Suprapubic skin (tissue), 4 donors: Measurements from ENCODE around the gene LGALS14. TPM values are rescaled to one million over a fixed set of nuclear protein-coding genes. Genes with fewer than 3 reads are reported as not detected.

Experiments
- DNase-seq, 2 donors: peaks; one replicate each; pipeline ENCODE4 v3.0.0-alpha.2; 2019; ENCODE audit warnings: low spot score in 2 of 2
- H3K27ac ChIP-seq: fragments of 200-600 bp; sonication (generic); one replicate; pipeline ENCODE4 v1.5.1; 2019
- H3K27me3 ChIP-seq: fragments of 200-600 bp; sonication (generic); one replicate; pipeline ENCODE4 v1.5.1; 2019
- H3K36me3 ChIP-seq: fragments of 200-600 bp; sonication (generic); one replicate; pipeline ENCODE4 v1.5.1; 2019
- H3K4me1 ChIP-seq: fragments of 200-600 bp; sonication (generic); one replicate; pipeline ENCODE4 v1.5.1; 2019
- H3K4me3 ChIP-seq: fragments of 200-600 bp; sonication (generic); one replicate; pipeline ENCODE4 v1.5.1; 2019; ENCODE audit warnings: mild to moderate bottlenecking
- H3K9me3 ChIP-seq: fragments of 200-600 bp; sonication (generic); one replicate; pipeline ENCODE4 v1.5.1; 2019
- EP300 ChIP-seq: sonication (generic); formaldehyde crosslinking; IDR thresholded peaks from one replicate; pipeline ENCODE4 v1.6.1; 2017; ENCODE audit warnings: antibody characterized with exemption
- POLR2A ChIP-seq, 2 donors: fragments of 450-650 bp; IDR thresholded peaks; one replicate each; pipeline ENCODE4 v1.6.1; 2017; ENCODE audit warnings: antibody characterized with exemption in 2 of 2, mild to moderate bottlenecking in 2 of 2, moderate library complexity in 2 of 2
- POLR2AphosphoS5 ChIP-seq, 3 donors: sonication (generic); formaldehyde crosslinking; IDR thresholded peaks; one replicate each; pipeline ENCODE4 v1.6.1; 2017; ENCODE audit warnings: antibody characterized with exemption in 3 of 3
- WGBS: methylation state at CpG from one replicate; pipeline ENCODE4 v1.1.5; 2018; 5-methylcytosine and 5-hydroxymethylcytosine counted together
- total RNA-seq, 4 donors: library from RNA; depleted of rRNA; stranded (reverse); fragments of >200 nt; gene quantifications; one replicate each; pipeline ENCODE4 v1.1.0, GENCODE V29; 2016
- TF ChIP-seq, protein P1 (sequence below), 2 donors: fragments of 200-600 bp in 1 of 2; fragments of 450-650 bp in 1 of 2; sonication (generic) in 1 of 2; IDR thresholded peaks; one replicate each; pipeline ENCODE4 v1.5.1; 2016 to 2019; ENCODE audit warnings: antibody characterized with exemption in 2 of 2, mild to moderate bottlenecking in 1 of 2, moderate library complexity in 1 of 2

Gene LGALS14
- total RNA-seq, 4 donors from 2014 or later: not detected

DNA sequence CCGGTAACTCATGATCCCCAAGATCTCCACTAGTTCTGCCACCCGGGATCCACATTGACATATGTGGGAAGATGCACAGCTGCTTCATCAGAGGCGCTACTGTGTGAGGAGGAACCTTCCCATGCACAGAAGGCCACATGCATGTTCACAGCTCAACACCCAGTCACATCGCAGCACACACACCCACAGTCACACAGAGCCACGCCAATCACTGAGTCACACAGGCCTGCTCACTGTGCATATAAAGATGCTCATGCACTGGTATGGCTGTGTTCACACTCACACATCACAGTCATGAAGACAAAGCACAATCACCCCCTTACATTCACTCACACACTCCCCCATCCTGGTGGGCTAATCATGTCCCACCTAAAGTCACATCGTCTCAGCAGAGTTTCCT, 23.8 kb downstream of the LGALS14 start:
- TF ChIP-seq, protein P1, sequence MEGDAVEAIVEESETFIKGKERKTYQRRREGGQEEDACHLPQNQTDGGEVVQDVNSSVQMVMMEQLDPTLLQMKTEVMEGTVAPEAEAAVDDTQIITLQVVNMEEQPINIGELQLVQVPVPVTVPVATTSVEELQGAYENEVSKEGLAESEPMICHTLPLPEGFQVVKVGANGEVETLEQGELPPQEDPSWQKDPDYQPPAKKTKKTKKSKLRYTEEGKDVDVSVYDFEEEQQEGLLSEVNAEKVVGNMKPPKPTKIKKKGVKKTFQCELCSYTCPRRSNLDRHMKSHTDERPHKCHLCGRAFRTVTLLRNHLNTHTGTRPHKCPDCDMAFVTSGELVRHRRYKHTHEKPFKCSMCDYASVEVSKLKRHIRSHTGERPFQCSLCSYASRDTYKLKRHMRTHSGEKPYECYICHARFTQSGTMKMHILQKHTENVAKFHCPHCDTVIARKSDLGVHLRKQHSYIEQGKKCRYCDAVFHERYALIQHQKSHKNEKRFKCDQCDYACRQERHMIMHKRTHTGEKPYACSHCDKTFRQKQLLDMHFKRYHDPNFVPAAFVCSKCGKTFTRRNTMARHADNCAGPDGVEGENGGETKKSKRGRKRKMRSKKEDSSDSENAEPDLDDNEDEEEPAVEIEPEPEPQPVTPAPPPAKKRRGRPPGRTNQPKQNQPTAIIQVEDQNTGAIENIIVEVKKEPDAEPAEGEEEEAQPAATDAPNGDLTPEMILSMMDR (IDR thresholded peaks at IDR 0.05): no peak
- WGBS: 80% methylated on average over 1 of the region's 6 CpGs

DNA sequence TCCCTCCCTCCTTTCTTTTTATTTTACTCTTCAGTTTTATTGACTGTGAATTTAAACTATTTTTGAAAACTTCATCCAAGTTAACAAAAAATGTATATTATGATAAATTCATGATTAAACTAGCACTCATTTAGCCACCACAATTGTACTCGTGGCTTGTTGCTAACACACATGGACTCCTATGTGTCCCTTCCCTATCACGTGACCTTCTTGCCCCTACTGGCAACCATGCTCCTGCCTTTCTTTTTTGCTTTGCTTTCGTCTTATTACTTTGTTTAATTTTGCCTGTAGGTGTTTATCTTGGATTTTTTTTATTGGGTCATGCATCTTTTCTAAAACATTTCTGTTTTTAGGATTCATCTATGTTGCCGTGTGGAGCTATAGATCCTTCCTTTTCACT, 25.3 kb downstream of the LGALS14 start:
- H3K36me3 ChIP-seq: no peaks in the 10 kb centered on the region
- H3K4me1 ChIP-seq: no peaks in the 10 kb centered on the region
- H3K27me3 ChIP-seq: peaks cover 13% of the 10 kb centered on the region
- DNase-seq: no peak
- TF ChIP-seq, protein P1 (IDR thresholded peaks at IDR 0.05): no peak
- TF ChIP-seq EP300: no peak
- no peak for TF ChIP-seq POLR2AphosphoS5 (IDR thresholded peaks at IDR 0.05)
- no peak for TF ChIP-seq POLR2A (IDR thresholded peaks at IDR 0.05)
- no peaks in the 10 kb centered on the region for H3K9me3 ChIP-seq
- H3K27ac ChIP-seq: no peak overlapping the region
- no peak overlapping the region for H3K4me3 ChIP-seq
- WGBS: 70% methylated on average over 4 of the region's 4 CpGs

More for the DNA sequence above, 23.8 kb downstream of the LGALS14 start:
- Histone ChIP-seq H3K27me3 (peaks cover 10% of the 10 kb centered on the region), H3K4me1 (no peaks in the 10 kb centered on the region), H3K9me3 (no peaks in the 10 kb centered on the region), H3K27ac (no peak overlapping the region), H3K36me3 (no peaks in the 10 kb centered on the region), H3K4me3 (no peak overlapping the region)
- no peak for DNase-seq

DNA sequence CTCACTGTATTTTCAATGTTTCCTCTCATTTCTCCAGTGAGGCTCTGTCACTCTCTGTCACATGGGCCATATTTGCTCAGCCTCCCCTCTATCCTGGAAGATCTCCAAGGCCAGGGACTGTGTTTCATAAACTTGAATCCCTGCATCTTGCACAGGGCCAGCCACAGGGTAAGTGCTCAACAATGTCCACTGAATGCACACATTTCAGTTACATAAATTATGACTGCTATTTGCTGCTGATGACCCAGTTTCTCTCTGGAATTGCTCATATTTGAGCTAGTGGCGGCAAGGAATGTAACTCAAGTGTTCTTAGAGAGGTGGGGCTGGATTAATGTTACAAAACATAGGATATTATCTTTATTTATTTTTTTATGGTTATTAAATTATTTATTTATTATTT, 27.4 kb downstream of the LGALS14 start:
- no peak overlapping the region for H3K4me3 ChIP-seq
- WGBS: 50% methylated on average over 1 of the region's 1 CpG
- H3K27me3 ChIP-seq: peaks cover 13% of the 10 kb centered on the region
- no peaks in the 10 kb centered on the region for H3K9me3 ChIP-seq
- no peak for TF ChIP-seq POLR2AphosphoS5 (IDR thresholded peaks at IDR 0.05)
- no peak for TF ChIP-seq EP300
- TF ChIP-seq, protein P1 (IDR thresholded peaks at IDR 0.05): no peak
- no peak for TF ChIP-seq POLR2A (IDR thresholded peaks at IDR 0.05)
- H3K36me3 ChIP-seq: no peaks in the 10 kb centered on the region
- no peak for DNase-seq
- no peak overlapping the region for H3K27ac ChIP-seq
- H3K4me1 ChIP-seq: no peaks in the 10 kb centered on the region

DNA sequence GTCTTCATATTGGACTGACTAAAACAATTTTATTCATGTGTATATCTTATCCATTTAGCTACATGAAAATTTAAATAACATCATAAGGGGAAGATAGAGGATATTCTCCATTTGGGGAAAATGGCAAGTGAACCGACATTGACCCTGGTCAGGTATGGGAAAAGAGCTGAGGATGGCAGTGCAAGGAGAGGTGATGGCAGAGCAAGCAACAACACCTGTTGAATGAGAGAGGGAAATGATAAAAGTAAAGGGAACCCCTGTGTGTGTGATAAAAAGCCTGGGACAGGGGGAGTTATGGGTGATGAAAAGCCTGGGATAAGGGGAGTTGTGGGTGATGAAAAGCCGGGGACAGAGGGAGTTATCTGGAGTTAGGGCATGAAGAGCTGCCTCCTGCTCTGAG, 29.6 kb downstream of the LGALS14 start:
- WGBS: 90% methylated on average over 2 of the region's 2 CpGs
- no peak for DNase-seq
- Histone ChIP-seq H3K27me3 (peaks cover 22% of the 10 kb centered on the region), H3K9me3 (no peaks in the 10 kb centered on the region), H3K36me3 (no peaks in the 10 kb centered on the region), H3K4me3 (no peak overlapping the region), H3K4me1 (no peaks in the 10 kb centered on the region), H3K27ac (no peak overlapping the region)
- TF ChIP-seq EP300 (no peak), POLR2AphosphoS5 (IDR thresholded peaks at IDR 0.05) (no peak), POLR2A (IDR thresholded peaks at IDR 0.05) (no peak)
- TF ChIP-seq, protein P1 (IDR thresholded peaks at IDR 0.05): no peak

DNA sequence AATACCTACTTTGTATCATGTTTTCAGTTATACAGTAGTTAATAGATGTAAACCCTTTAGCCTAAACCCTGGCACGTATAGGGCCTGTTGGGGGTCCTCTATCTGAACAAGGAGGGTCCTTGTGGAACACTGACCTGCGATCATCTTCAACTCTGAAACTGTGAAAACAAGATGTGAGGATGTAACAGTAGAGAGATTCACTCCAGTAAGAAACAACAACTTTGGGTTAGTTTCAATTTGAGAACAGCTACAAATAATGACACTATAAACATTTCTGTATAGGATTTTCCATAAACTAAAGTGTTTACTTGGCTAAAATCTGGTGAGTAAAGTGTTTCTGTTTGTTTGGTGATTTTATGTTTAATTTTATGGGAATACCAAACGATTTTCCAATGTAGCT, 31.4 kb downstream of the LGALS14 start:
- no peaks in the 10 kb centered on the region for H3K36me3 ChIP-seq
- no peak overlapping the region for H3K27ac ChIP-seq
- TF ChIP-seq, protein P1 (IDR thresholded peaks at IDR 0.05): no peak
- TF ChIP-seq POLR2A (IDR thresholded peaks at IDR 0.05): no peak
- TF ChIP-seq EP300: no peak
- TF ChIP-seq POLR2AphosphoS5 (IDR thresholded peaks at IDR 0.05): no peak
- no peak for DNase-seq
- no peaks in the 10 kb centered on the region for H3K4me1 ChIP-seq
- WGBS: 62% methylated on average over 3 of the region's 3 CpGs
- no peak overlapping the region for H3K4me3 ChIP-seq
- H3K27me3 ChIP-seq: peaks cover 13% of the 10 kb centered on the region
- H3K9me3 ChIP-seq: no peaks in the 10 kb centered on the region
